WTC11 (cell line): Measurements from ENCODE around the gene FBXO21. TPM values are rescaled to one million over a fixed set of nuclear protein-coding genes. Genes with fewer than 3 reads are reported as not detected.

ENCODE experiments used
- ATAC-seq: fragments of 200-7000 bp; cut with Tn5 transposase; 2 replicates; pipeline ENCODE4 v1.10.0; 2021; ENCODE audit warnings: mild to moderate bottlenecking, moderate library complexity
- CTCF ChIA-PET: fragments of 300-600 bp; sonication (Branson Sonifier 250); formaldehyde crosslinking; loops from one replicate; lab custom pipeline; 2021; ENCODE audit warnings: antibody characterized with exemption; lab: Charles Lee
- POLR2A ChIA-PET: fragments of 350-600 bp; sonication (Branson Sonifier 250); formaldehyde crosslinking; loops from one replicate; lab custom pipeline; 2021; ENCODE audit warnings: antibody characterized with exemption; lab: Charles Lee
- DNase-seq: peaks from one replicate; pipeline ENCODE4 v3.0.0; 2021; ENCODE audit warnings: low spot score
- H3K27ac Mint-ChIP-seq: 2 replicates; pipeline ENCODE4 v1.8.0; 2021; ENCODE audit warnings: mixed read lengths
- H3K27me3 Mint-ChIP-seq: 2 replicates; pipeline ENCODE4 v1.8.0; 2021; ENCODE audit warnings: low read depth, mild to moderate bottlenecking, moderate library complexity, mixed read lengths
- H3K36me3 Mint-ChIP-seq: 2 replicates; pipeline ENCODE4 v1.8.0; 2021; ENCODE audit warnings: mixed read lengths
- H3K4me1 Mint-ChIP-seq: 2 replicates; pipeline ENCODE4 v1.8.0; 2022; ENCODE audit warnings: mixed read lengths
- H3K4me3 Mint-ChIP-seq: 2 replicates; pipeline ENCODE4 v1.8.0; 2021; ENCODE audit warnings: mild to moderate bottlenecking, moderate library complexity, mixed read lengths
- H3K9me3 Mint-ChIP-seq: 2 replicates; pipeline ENCODE4 v1.8.0; 2021; ENCODE audit warnings: mixed read lengths
- CREB1 ChIP-seq: sonication (generic); formaldehyde crosslinking; IDR thresholded peaks from 2 replicates; pipeline ENCODE4 v1.8.0; 2023; ENCODE audit warnings: mild to moderate bottlenecking, missing genetic modification reagents
- ESRRA ChIP-seq: sonication (generic); formaldehyde crosslinking; IDR thresholded peaks from 2 replicates; pipeline ENCODE4 v1.8.1; 2022; ENCODE audit warnings: mild to moderate bottlenecking, missing genetic modification reagents, borderline replicate concordance
- ETV6 ChIP-seq: sonication (generic); formaldehyde crosslinking; IDR thresholded peaks from 2 replicates; pipeline ENCODE4 v1.8.1; 2022; ENCODE audit warnings: mild to moderate bottlenecking, missing genetic modification reagents
- FOXK1 ChIP-seq: sonication (generic); formaldehyde crosslinking; IDR thresholded peaks from 2 replicates; pipeline ENCODE4 v1.8.0; 2022; ENCODE audit warnings: mild to moderate bottlenecking, moderate library complexity, missing genetic modification reagents
- HMGA2 ChIP-seq: fragments of 250-450 bp; sonication (Bioruptor Pico); IDR thresholded peaks from 2 replicates; pipeline ENCODE4 v1.4.0; 2021; ENCODE audit warnings: mild to moderate bottlenecking, moderate library complexity
- RELA ChIP-seq: sonication (generic); formaldehyde crosslinking; IDR thresholded peaks from 2 replicates; pipeline ENCODE4 v1.8.1; 2022; ENCODE audit warnings: missing genetic modification reagents, mild to moderate bottlenecking, borderline replicate concordance
- SP1 ChIP-seq: sonication (generic); formaldehyde crosslinking; conservative IDR thresholded peaks from 2 replicates; pipeline ENCODE4 v1.8.1; 2022; ENCODE audit warnings: missing genetic modification reagents
- TEAD4 ChIP-seq: sonication (generic); formaldehyde crosslinking; IDR thresholded peaks from 2 replicates; pipeline ENCODE4 v1.8.0; 2022; ENCODE audit warnings: mild to moderate bottlenecking, missing genetic modification reagents
- ZBTB21 ChIP-seq: sonication (generic); formaldehyde crosslinking; IDR thresholded peaks from 2 replicates; pipeline ENCODE4 v1.8.1; 2023; ENCODE audit warnings: mild to moderate bottlenecking, missing genetic modification reagents, borderline replicate concordance
- ZNF232 ChIP-seq: sonication (generic); formaldehyde crosslinking; IDR thresholded peaks from 2 replicates; pipeline ENCODE4 v1.8.0; 2022; ENCODE audit warnings: mild to moderate bottlenecking, missing genetic modification reagents
- ZNF317 ChIP-seq: sonication (generic); formaldehyde crosslinking; IDR thresholded peaks from 2 replicates; pipeline ENCODE4 v1.8.1; 2023; ENCODE audit warnings: low read depth, mild to moderate bottlenecking, moderate library complexity, missing genetic modification reagents, borderline replicate concordance
- ZNF671 ChIP-seq: fragments of 250-450 bp; sonication (Bioruptor Pico); IDR thresholded peaks from 2 replicates; pipeline ENCODE4 v1.8.0; 2021; ENCODE audit warnings: mild to moderate bottlenecking
- total RNA-seq: library from RNA; stranded (reverse); gene quantifications from 3 replicates; pipeline ENCODE4 v1.2.3, GENCODE V29; 2021
- TF ChIP-seq, protein P1 (sequence below): fragments of 250-450 bp; sonication (Bioruptor Pico); IDR thresholded peaks from 2 replicates; pipeline ENCODE4 v1.9.0; 2021; ENCODE audit warnings: mild to moderate bottlenecking, borderline replicate concordance
- TF ChIP-seq, protein P2 (sequence below): sonication (generic); formaldehyde crosslinking; conservative IDR thresholded peaks from 2 replicates; pipeline ENCODE4 v1.8.1; 2022; ENCODE audit warnings: mild to moderate bottlenecking, missing genetic modification reagents
- TF ChIP-seq, protein P3 (sequence below): sonication (generic); formaldehyde crosslinking; IDR thresholded peaks from 2 replicates; pipeline ENCODE4 v1.8.1; 2023; ENCODE audit warnings: mild to moderate bottlenecking, moderate library complexity, missing genetic modification reagents
- TF ChIP-seq, protein P4 (sequence below): fragments of 250-450 bp; sonication (Bioruptor Pico); IDR thresholded peaks from 2 replicates; pipeline ENCODE4 v2.1.2; 2022; ENCODE audit warnings: mild to moderate bottlenecking, moderate library complexity

The FBXO21 gene
- total RNA-seq, 1 experiment from 2014 or later: 60.3 TPM

DNA sequence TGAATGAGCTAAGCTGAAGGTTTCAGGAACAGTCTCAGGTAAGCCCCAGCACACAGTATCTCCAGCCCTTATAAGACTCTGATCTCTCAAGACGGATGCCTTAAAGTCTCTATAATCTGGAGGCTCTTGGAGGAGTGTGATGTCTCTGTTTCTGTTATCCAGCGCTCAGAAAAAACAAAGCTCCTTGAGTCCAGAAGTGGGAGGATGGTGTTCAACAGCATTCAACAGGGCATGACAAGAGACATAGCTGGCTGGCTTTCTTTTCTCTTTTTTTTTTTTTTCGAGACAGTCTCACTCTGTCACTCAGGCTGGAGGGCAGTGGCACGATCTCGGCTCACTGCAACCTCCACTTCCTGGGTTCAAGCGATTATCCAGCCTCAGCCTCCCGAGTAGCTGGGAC, 59.5 kb downstream of the FBXO21 start (continued):
- TF ChIP-seq, protein P1, sequence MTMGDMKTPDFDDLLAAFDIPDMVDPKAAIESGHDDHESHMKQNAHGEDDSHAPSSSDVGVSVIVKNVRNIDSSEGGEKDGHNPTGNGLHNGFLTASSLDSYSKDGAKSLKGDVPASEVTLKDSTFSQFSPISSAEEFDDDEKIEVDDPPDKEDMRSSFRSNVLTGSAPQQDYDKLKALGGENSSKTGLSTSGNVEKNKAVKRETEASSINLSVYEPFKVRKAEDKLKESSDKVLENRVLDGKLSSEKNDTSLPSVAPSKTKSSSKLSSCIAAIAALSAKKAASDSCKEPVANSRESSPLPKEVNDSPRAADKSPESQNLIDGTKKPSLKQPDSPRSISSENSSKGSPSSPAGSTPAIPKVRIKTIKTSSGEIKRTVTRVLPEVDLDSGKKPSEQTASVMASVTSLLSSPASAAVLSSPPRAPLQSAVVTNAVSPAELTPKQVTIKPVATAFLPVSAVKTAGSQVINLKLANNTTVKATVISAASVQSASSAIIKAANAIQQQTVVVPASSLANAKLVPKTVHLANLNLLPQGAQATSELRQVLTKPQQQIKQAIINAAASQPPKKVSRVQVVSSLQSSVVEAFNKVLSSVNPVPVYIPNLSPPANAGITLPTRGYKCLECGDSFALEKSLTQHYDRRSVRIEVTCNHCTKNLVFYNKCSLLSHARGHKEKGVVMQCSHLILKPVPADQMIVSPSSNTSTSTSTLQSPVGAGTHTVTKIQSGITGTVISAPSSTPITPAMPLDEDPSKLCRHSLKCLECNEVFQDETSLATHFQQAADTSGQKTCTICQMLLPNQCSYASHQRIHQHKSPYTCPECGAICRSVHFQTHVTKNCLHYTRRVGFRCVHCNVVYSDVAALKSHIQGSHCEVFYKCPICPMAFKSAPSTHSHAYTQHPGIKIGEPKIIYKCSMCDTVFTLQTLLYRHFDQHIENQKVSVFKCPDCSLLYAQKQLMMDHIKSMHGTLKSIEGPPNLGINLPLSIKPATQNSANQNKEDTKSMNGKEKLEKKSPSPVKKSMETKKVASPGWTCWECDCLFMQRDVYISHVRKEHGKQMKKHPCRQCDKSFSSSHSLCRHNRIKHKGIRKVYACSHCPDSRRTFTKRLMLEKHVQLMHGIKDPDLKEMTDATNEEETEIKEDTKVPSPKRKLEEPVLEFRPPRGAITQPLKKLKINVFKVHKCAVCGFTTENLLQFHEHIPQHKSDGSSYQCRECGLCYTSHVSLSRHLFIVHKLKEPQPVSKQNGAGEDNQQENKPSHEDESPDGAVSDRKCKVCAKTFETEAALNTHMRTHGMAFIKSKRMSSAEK (CRISPR knock-in tag): no peak
- no peak for TF ChIP-seq RELA
- TF ChIP-seq ZNF232 (CRISPR knock-in tag): no peak
- TF ChIP-seq CREB1 (CRISPR knock-in tag): no peak
- no peak for TF ChIP-seq HMGA2 (CRISPR knock-in tag)
- TF ChIP-seq, protein P2, sequence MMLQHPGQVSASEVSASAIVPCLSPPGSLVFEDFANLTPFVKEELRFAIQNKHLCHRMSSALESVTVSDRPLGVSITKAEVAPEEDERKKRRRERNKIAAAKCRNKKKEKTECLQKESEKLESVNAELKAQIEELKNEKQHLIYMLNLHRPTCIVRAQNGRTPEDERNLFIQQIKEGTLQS (CRISPR knock-in tag): no peak

DNA sequence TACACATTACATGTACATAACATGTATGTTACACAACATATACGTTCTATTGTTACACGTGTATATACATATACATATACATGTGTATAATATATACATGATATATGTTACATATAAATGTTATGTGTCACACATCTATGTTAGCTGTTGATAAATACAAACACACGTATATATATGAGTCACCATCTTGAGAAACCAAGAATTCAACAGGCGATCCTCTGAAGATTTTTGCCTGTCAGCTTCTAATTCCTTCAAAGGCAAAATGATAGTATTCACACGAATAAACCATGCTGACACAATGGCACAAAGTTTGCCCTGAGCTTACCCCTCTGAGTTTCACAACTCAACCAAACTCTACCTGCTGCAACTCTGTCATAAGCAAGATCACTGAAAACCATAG, 60.9 kb downstream of the FBXO21 start:
- POLR2A ChIA-PET: no interaction called here
- Mint-ChIP-seq H3K27ac (no peak overlapping the region), H3K36me3 (peaks cover 14% of the 10 kb centered on the region), H3K27me3 (peaks cover 7% of the 10 kb centered on the region; the same call in 1 of the 2 replicates), H3K9me3 (peaks cover 29% of the 10 kb centered on the region), H3K4me1 (no peaks in the 10 kb centered on the region), H3K4me3 (no peak overlapping the region)
- TF ChIP-seq CREB1 (CRISPR knock-in tag) (no peak), ESRRA (CRISPR knock-in tag) (no peak), SP1 (CRISPR knock-in tag) (no peak), TEAD4 (CRISPR knock-in tag) (no peak)
- TF ChIP-seq, protein P3, sequence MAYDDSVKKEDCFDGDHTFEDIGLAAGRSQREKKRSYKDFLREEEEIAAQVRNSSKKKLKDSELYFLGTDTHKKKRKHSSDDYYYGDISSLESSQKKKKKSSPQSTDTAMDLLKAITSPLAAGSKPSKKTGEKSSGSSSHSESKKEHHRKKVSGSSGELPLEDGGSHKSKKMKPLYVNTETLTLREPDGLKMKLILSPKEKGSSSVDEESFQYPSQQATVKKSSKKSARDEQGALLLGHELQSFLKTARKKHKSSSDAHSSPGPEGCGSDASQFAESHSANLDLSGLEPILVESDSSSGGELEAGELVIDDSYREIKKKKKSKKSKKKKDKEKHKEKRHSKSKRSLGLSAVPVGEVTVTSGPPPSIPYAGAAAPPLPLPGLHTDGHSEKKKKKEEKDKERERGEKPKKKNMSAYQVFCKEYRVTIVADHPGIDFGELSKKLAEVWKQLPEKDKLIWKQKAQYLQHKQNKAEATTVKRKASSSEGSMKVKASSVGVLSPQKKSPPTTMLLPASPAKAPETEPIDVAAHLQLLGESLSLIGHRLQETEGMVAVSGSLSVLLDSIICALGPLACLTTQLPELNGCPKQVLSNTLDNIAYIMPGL: no peak
- CTCF ChIA-PET: interaction anchor here (2.2 to 2.5 kb wide), 2 partner anchors 10 to 21 kb away, joined by 11 to 21 read pairs; no protein-coding TSS in a partner anchor
- DNase-seq (no peak), ATAC-seq (no peak)

DNA sequence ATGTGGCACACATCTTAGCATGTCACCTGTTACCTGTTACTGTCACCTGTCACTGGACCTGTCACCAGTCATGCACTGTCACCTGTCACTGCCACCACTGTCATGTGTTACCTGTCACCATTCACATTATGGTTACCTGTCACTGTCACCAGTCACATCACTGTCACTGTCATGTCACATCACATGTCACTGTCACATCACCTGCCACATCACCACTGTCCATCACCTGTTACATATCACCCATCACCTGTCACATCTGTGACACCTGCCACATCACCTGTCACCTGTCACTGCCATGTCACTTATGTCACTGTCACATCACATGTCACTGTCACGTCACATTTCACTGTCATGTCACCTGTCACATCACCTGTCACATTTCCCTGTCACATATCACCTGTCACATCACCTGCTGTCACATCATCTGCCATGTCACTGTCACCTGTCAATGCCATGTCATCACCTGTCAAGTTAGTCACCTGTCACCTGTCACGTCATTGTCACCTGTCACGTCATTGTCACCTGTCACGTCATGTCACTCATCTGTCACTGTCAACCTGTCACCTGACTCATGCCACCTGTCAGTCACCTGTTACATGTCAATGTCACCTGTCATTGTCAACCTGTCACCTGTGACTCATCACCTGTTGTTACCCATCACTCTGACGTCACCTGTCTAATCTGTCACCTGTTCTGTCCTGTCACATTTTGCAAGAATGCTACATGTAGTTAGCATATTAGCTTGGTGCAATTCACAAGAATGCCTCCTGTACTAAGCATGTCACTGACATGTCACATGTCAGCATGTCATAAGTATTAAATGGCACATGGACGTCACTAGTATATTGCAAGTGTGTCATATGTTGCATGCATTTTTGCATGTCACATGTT, 62.1 kb downstream of the FBXO21 start:
- H3K4me3 Mint-ChIP-seq: no peak overlapping the region
- no peak for DNase-seq
- peaks cover 7% of the 10 kb centered on the region; the same call in 1 of the 2 replicates for H3K27me3 Mint-ChIP-seq
- H3K9me3 Mint-ChIP-seq: peaks cover 29% of the 10 kb centered on the region
- TF ChIP-seq ETV6 (CRISPR knock-in tag) (no peak), ZNF671 (no peak), ZNF317 (CRISPR knock-in tag) (no peak), FOXK1 (CRISPR knock-in tag) (no peak), SP1 (CRISPR knock-in tag) (no peak), ZBTB21 (CRISPR knock-in tag) (no peak)
- TF ChIP-seq, protein P4, sequence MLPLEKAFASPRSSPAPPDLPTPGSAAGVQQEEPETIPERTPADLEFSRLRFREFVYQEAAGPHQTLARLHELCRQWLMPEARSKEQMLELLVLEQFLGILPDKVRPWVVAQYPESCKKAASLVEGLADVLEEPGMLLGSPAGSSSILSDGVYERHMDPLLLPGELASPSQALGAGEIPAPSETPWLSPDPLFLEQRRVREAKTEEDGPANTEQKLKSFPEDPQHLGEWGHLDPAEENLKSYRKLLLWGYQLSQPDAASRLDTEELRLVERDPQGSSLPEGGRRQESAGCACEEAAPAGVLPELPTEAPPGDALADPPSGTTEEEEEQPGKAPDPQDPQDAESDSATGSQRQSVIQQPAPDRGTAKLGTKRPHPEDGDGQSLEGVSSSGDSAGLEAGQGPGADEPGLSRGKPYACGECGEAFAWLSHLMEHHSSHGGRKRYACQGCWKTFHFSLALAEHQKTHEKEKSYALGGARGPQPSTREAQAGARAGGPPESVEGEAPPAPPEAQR (CRISPR knock-in tag): no peak
- TF ChIP-seq, all 79 proteins: peak for 0
- Mint-ChIP-seq H3K36me3 (peaks cover 14% of the 10 kb centered on the region), H3K4me1 (no peaks in the 10 kb centered on the region), H3K27ac (no peak overlapping the region)
- POLR2A ChIA-PET: no interaction called here
- CTCF ChIA-PET: no interaction called here
- ATAC-seq: no peak
